B cell (primary cell): ENCODE data around the gene CCDC92B.

Experiments
- EZH2 ChIP-seq: IDR thresholded peaks from 2 replicates; pipeline ENCODE4 v1.6.1; 2012; ENCODE audit warnings: borderline replicate concordance, low read depth, mild to moderate bottlenecking, moderate library complexity, low read length; ENCODE audit not compliant: insufficient read depth, poor library complexity, severe bottlenecking
- TF ChIP-seq, protein P1 (sequence below): fragments of 200-600 bp; IDR thresholded peaks from one replicate; pipeline ENCODE4 v1.8.0; 2022; ENCODE audit warnings: antibody characterized with exemption, mild to moderate bottlenecking

GRCh38 chr17:2749058-2749783, at the start of gene CCDC92B:
- TF ChIP-seq EZH2: no peak
- TF ChIP-seq, protein P1, sequence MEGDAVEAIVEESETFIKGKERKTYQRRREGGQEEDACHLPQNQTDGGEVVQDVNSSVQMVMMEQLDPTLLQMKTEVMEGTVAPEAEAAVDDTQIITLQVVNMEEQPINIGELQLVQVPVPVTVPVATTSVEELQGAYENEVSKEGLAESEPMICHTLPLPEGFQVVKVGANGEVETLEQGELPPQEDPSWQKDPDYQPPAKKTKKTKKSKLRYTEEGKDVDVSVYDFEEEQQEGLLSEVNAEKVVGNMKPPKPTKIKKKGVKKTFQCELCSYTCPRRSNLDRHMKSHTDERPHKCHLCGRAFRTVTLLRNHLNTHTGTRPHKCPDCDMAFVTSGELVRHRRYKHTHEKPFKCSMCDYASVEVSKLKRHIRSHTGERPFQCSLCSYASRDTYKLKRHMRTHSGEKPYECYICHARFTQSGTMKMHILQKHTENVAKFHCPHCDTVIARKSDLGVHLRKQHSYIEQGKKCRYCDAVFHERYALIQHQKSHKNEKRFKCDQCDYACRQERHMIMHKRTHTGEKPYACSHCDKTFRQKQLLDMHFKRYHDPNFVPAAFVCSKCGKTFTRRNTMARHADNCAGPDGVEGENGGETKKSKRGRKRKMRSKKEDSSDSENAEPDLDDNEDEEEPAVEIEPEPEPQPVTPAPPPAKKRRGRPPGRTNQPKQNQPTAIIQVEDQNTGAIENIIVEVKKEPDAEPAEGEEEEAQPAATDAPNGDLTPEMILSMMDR: no peak
